Natural killer cell treated with Interleukin-12 subunit alpha and Interleukin-12 subunit beta and Interleukin-15 and Interleukin-18, amount 100 ng/mL, for 72 hours (primary cell): ENCODE data around the gene CHCHD6. TPM values are rescaled to one million over a fixed set of nuclear protein-coding genes. Genes with fewer than 3 reads are reported as not detected.
A peak's percentile ranks its signal among the peaks of the same experiment; 100 is the strongest.

Experiments used
- ATAC-seq, 2 donors: fragments of 150-1000 bp; cut with Tn5 transposase in 1 of 2; sonication (Bioruptor Pico), chemical (Tn5 transposase) in 1 of 2; 2 replicates each; pipeline ENCODE4 v1.10.0; 2021
- DNase-seq: peaks from one replicate; pipeline ENCODE4 v3.0.0; 2022; ENCODE audit warnings: low spot score
- H3K27ac Mint-ChIP-seq, 2 donors: 1 replicate in 1 of 2; 2 replicates in 1 of 2; pipeline ENCODE4 v1.8.0; 2022; ENCODE audit warnings: mixed read lengths in 2 of 2, mild to moderate bottlenecking in 1 of 2, moderate library complexity in 1 of 2
- H3K27me3 Mint-ChIP-seq, 2 donors: 1 replicate in 1 of 2; 2 replicates in 1 of 2; pipeline ENCODE4 v1.8.0; 2022; ENCODE audit warnings: mixed read lengths in 2 of 2
- H3K36me3 Mint-ChIP-seq: one replicate; pipeline ENCODE4 v1.8.0; 2022; ENCODE audit warnings: mixed read lengths
- H3K4me1 Mint-ChIP-seq, 2 donors: 1 replicate in 1 of 2; 2 replicates in 1 of 2; pipeline ENCODE4 v1.8.0; 2022; ENCODE audit warnings: low read depth in 2 of 2, mixed read lengths in 2 of 2, mild to moderate bottlenecking in 1 of 2
- H3K4me3 Mint-ChIP-seq: one replicate; pipeline ENCODE4 v1.8.0; 2022; ENCODE audit warnings: mixed read lengths
- H3K9me3 Mint-ChIP-seq: 2 replicates; pipeline ENCODE4 v1.8.0; 2022; ENCODE audit warnings: mixed read lengths
- total RNA-seq, 2 donors: library from RNA; stranded (reverse); gene quantifications; one replicate each; pipeline ENCODE4 v1.2.3, GENCODE V29; 2022

Gene CHCHD6
- total RNA-seq, 2 donors from 2014 or later: 8.0 to 13.3 TPM

DNA sequence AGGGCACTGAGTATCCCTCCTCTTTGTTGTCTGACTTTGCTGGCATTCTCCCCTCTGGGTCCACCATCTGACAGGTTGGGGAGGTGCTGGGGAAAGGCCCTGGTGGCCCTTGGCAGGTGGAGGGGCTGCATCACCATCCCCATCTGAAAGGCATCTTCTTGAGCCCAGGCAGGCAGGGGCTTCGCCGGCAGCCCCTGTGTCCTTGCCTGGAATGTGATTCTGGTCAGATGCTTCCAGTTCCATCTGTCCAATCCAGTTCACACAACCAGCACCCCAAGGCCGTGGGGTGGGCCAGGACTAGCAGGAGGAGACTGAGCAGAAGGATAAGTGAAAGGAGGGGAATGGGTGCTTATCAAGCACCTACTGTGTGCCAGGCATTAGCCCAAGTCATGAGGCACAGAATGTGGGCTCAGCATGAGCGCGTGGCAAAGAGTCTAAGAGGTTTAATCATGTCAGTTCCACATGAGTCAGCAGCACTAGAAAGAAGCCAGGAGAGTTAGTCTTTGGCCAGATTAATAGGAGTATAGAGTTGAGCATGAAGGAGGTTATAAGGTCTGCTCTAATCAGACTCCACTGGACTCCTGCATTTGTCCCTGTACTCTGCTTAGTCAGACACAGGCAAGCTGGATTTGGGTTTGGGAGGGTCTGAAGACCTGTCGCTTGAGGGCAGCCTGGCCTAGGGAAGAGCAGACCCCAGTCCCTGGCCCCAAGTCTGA, 38.7 kb upstream of the CHCHD6 start:
- Mint-ChIP-seq H3K4me1 (peaks cover 13% of the 10 kb centered on the region in 2 donors), H3K27ac (no peak overlapping the region), H3K27me3 (peaks cover 0 to 3% of the 10 kb centered on the region in 2 donors), H3K9me3 (no peaks in the 10 kb centered on the region), H3K36me3 (no peaks in the 10 kb centered on the region), H3K4me3 (no peak overlapping the region)
- no peak for ATAC-seq
- no peak for DNase-seq

DNA sequence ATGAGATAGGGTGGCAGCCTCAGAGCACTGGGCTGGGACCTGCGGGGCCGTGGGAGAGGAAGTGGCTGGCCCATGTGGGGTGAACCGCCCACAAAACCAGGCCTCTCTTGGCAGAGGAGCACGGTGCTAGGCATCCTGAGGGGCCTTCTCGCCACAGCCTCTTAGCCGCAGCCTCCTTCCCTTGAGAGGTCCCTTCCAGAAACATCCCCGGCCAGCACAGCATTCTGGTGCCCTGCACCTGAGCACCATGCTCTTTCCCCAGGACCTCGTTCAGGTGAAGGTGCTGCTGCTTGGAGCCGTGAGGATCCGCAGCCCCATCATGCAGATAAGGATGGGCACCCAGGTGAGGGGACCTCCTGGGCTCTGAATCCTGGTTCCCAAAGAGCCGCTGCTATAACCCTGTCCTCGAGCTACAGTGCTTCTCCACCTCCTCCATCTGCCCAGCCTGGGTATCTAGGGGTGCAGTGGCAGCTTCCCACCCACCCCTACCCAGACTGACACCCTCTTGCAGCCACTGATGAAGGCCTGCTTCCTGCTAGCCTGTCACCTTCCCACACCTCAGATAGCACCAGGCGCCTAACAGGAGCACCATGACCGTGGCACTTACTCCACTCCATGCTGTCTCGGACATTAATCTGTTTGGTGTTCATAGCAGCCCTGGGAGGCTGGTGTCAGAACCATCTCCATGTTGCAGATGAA, 37.9 kb upstream of the CHCHD6 start:
- H3K4me3 Mint-ChIP-seq: no peak overlapping the region
- H3K9me3 Mint-ChIP-seq: peaks cover 1% of the 10 kb centered on the region
- ATAC-seq: peak in 1 of 2 donors; percentile 25
- peaks cover 4% of the 10 kb centered on the region for H3K36me3 Mint-ChIP-seq
- H3K27ac Mint-ChIP-seq: no peak overlapping the region
- no peak for DNase-seq
- H3K27me3 Mint-ChIP-seq: peaks cover 0 to 3% of the 10 kb centered on the region in 2 donors
- H3K4me1 Mint-ChIP-seq: peaks cover 14 to 15% of the 10 kb centered on the region in 2 donors

DNA sequence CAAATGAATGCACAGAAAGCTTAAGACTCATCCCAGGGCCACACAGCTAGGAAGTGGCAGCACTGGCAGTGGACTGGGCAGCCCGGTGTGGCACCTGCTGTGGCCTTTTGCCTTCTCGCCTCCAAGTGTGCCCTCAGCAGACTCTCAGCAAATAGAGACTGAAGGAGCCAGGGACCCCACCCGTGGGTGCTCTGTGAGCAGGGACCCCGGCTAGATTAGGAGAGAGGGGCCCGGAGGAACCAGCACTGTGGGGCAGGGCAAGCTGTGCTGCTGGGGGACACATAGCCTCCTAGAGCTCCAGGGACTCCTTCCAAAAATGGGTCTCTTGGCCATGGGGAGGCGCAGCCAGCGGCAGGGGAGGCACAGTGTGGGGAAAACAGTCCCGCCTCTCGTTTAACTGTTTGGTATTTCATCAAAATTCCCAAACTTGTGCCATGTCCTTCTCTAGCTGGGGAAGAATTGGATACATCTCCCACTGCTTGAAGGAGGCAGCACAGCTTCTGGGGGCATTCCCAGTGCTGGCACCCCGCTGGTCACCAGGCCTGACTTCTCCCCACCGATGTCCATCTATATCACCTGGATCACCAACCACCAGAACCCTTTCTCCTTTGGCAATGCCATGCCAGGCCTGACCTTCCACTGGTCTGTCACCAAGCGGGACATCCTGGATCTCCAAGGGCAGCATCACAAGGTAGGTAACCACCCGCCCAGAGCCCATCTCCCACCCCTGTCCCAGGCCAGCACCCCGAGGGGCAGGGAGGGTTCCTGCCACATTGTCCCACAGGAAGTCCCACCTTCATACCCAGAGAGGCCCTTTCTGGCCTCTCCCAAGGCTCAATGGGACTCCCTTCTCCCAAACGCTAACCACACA, 37.1 kb upstream of the CHCHD6 start:
- Mint-ChIP-seq H3K4me3 (no peak overlapping the region), H3K27me3 (no peaks in the 10 kb centered on the region), H3K9me3 (peaks cover 6% of the 10 kb centered on the region), H3K4me1 (peaks cover 18 to 20% of the 10 kb centered on the region in 2 donors), H3K36me3 (peaks cover 8% of the 10 kb centered on the region), H3K27ac (no peak overlapping the region)
- DNase-seq (no peak), ATAC-seq (no peak)

DNA sequence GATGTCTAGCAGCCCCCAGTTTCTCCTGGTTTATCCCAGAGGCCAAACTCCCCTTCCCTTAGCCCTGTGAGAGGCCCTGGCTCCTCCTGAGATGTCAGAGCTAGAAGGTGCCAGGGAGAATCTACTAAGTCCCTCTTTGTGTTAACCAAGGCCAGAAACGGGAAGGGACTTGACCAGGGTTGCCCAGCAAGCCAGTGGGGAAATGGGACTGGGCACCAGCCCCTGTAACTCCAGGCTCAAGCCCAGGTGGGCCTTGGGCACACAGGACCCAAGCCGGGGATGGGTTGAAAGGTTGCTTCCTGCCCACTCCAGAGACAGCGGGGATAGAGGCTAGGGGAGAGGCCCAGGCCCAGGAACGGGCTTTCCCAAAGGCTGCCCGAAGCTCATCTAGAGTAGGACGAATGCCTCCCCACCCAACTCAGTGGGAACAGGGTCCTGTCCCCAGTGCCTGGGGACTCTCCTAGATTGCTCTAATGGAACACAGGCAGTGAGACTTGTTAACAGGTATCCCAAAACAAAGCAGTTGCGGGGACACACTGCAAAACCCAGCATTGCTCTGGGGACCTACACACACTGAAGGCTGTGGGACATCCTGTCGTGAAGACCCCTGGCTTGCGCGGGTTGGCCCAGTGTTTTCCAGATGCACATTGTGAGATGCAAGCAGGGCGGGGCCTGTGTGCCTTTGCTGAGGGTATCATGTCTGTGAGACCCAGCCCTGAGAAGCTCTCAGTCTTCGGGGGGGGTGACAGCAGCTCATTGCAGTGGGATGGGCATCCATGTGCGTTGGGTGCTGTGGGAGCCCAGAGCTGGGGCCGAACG, 36.2 kb upstream of the CHCHD6 start:
- H3K27ac Mint-ChIP-seq: no peak overlapping the region

DNA sequence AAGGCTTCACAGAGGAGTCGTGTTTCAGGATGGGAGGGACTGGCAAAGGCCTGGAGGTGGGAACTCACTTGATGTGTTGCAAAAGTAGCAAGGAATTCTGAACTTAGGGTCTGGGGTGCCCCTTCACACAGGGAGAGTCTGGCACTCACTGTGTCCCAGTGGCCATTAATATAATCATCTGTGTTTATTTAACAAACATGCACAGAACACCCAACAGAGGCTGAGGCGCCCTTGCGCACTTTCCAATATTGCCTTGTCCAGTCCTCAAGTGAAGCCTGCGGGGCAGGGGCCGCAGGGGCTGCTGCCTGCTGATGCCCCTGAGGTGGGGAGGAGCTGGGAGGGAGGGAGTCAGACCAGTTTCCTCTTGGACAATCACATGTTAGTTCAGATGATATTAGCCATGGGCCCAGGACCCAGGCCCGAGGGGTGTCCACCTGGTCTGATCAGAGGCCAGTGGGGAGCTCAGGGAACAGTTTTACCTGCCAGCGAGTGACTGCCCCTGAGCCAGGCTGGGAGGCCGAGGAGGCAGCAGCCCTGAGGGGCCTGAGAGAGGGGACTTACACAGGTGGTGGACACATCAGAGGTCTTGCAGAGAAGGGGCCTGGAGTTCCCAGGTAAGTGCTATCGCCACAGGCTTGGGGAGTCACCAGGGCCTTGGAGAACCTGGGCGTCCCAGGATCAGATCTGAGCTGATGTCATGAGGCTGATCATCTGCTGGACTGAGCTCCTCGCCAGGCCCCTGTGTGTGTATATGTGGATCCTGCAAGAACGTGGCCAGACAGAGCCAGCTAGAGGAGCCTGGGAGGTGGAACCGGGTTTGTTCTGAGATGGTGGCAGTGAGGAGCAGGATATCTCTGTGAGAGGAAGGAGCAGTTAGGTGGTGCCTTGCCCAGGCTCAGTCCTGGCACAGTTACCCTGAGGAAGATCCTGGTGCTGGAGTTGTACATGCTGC, 35.3 kb upstream of the CHCHD6 start:
- H3K4me3 Mint-ChIP-seq: no peak overlapping the region
- H3K27ac Mint-ChIP-seq: no peak overlapping the region
- no peaks in the 10 kb centered on the region for H3K27me3 Mint-ChIP-seq
- peaks cover 8% of the 10 kb centered on the region for H3K36me3 Mint-ChIP-seq
- DNase-seq (no peak), ATAC-seq (no peak)
- peaks cover 6% of the 10 kb centered on the region for H3K9me3 Mint-ChIP-seq
- H3K4me1 Mint-ChIP-seq: peaks cover 18 to 20% of the 10 kb centered on the region in 2 donors

More for the DNA sequence above, 36.2 kb upstream of the CHCHD6 start:
- ATAC-seq (no peak), DNase-seq (no peak)
- Mint-ChIP-seq H3K4me3 (no peak overlapping the region), H3K4me1 (peaks cover 18 to 20% of the 10 kb centered on the region in 2 donors), H3K9me3 (peaks cover 6% of the 10 kb centered on the region), H3K27me3 (no peaks in the 10 kb centered on the region), H3K36me3 (peaks cover 8% of the 10 kb centered on the region)

DNA sequence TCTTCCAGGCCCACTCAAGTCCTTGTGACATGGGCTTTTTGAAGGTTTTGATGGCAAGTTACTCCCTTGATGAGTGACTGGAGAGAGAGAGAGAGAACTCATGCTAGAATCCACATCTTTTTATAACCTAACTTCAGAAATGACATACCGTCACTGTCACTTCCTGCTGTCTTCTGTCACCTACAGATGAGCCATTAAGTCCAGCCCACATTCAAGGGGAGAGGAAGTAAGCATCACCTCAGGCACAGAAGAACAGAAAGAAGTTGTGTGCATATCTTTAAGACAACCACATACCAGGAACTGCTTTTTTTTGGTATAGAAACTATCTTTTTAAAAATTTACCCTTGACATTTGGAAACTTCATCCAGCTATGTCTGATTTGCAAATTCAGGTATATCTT, 32.5 kb upstream of the CHCHD6 start:
- H3K27me3 Mint-ChIP-seq: peaks cover 9 to 12% of the 10 kb centered on the region in 2 donors
- H3K27ac Mint-ChIP-seq: peak overlapping the region in 1 of 2 donors; percentile 40
- DNase-seq (no peak), ATAC-seq (peak in 1 of 2 donors; percentile 79)
- H3K36me3 Mint-ChIP-seq: peaks cover 8% of the 10 kb centered on the region
- peaks cover 6% of the 10 kb centered on the region for H3K9me3 Mint-ChIP-seq
- H3K4me3 Mint-ChIP-seq: peak overlapping the region; percentile 8
- peaks cover 6 to 7% of the 10 kb centered on the region in 2 donors for H3K4me1 Mint-ChIP-seq

DNA sequence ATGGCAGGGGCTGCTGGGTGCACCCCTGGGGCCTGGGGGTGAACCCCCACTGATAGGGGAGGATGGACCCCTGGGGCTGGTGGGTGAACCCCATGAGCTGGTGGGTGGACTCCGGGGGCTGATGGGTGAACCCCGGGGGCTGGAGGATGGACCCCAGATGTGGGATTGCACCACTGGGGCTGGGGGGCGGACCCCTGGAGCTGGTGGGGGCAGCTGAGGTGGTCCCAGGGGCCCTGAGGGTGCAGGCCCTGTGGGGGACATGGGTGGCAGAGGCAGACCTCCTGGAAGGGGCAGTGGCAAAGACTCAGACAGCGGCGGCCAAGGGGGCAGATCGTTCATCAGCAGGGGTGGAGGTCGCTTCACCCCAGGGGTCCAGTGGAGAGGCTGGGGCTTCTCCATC, 31.7 kb upstream of the CHCHD6 start:
- no peak overlapping the region for H3K4me3 Mint-ChIP-seq
- H3K27me3 Mint-ChIP-seq: peaks cover 17 to 20% of the 10 kb centered on the region in 2 donors
- no peak overlapping the region for H3K27ac Mint-ChIP-seq
- peaks cover 5 to 7% of the 10 kb centered on the region in 2 donors for H3K4me1 Mint-ChIP-seq
- no peak for ATAC-seq
- no peak for DNase-seq
- peaks cover 6% of the 10 kb centered on the region for H3K9me3 Mint-ChIP-seq
- H3K36me3 Mint-ChIP-seq: peaks cover 8% of the 10 kb centered on the region

DNA sequence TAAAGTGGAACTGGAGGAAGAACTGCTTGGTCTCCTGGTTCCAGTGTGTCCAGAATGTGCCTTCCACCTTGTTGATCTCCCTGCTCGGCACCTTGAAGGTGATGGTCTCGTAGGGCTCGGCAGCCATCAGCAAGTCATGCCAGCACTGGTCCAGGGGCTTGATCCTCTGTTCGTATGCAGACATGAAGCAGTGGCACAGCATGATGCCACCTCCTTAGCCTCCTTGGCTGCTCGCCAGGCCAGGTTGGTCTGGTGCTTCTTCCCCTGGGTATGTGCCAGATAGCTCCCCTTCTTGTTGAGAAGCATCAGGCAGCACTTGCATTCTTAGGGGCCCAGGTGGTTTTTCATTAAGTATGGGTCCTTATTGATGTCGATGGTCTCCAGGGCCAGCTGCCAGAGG, 31.3 kb upstream of the CHCHD6 start:
- Mint-ChIP-seq H3K27me3 (peaks cover 20% of the 10 kb centered on the region in 2 donors), H3K36me3 (peaks cover 8% of the 10 kb centered on the region), H3K4me3 (no peak overlapping the region), H3K9me3 (peaks cover 6% of the 10 kb centered on the region), H3K4me1 (peaks cover 5 to 7% of the 10 kb centered on the region in 2 donors), H3K27ac (no peak overlapping the region)
- no peak for ATAC-seq
- DNase-seq: no peak

DNA sequence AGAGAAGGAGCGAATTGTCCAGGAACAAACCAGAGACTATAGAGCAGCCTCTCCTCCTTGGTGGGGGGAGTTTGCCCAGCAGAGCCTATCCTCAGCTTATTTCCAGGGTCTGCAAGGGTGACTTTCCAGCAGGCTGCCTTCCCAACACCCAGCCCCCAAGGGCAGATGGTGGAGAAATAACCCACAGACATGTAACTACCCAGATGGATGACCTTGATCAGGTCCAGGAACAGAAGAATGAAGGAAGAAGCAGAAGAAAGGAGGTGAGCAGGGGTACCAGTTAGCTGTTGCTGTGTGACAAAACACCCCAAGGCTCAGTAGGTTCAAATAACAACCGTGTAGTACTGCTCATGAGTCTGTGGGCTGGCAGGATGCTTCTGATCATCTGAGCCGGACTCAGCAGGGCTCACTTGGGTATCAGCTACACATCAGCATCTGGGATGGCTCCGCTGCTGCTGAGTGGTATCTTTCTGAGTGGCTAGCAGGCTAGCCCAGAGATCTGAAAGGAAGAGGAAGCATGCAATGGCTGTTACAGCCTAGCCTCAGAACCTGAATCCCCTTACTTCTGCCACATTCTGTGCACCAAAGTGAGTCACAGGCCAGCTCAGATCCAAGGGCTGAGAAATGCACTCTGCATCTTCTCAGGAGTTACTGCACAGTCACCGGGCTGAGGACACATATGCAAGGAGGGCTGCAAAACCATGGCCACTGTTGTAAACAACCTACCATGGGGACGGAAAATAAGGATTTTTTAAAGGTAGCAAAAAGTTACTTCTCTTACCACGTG, 26.9 kb upstream of the CHCHD6 start:
- ATAC-seq: peak; percentile 24 to 33
- Mint-ChIP-seq H3K27me3 (peaks cover 20 to 29% of the 10 kb centered on the region in 2 donors), H3K27ac (no peak overlapping the region), H3K4me3 (no peak overlapping the region), H3K36me3 (no peaks in the 10 kb centered on the region), H3K4me1 (peaks cover 0 to 6% of the 10 kb centered on the region in 2 donors), H3K9me3 (no peaks in the 10 kb centered on the region)
- DNase-seq: no peak

DNA sequence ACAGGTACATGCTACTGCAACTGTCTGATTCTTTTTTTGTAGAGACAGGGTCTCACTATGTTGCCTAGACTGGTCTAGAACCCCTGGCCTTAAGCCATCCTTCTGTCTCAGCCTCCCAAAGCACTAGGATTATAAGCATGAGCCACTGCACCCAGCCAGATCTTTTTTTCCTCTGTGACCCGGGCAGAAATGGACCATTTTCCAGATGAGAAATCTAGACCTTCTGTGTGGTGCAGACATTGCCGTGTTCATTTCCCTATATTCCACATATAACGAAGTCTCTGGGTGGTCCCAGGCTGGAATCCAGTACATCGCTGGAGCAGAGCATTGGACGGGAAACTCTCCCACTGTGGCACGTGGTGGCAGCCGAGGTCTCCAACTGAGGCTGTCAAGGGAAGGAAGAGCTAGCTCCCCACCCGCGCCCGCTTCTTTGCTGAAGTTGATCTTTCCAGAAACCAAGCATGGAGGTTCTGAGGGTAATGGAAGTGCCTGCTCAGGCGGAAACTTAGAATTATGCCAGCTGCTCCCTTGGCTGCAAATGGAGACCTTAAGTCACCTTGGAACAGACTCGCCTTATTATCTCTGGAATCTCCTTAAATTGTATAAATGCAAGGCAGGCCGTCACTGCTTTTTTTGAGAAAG, 26.1 kb upstream of the CHCHD6 start:
- no peak overlapping the region for H3K27ac Mint-ChIP-seq
- ATAC-seq (no peak), DNase-seq (no peak)
- H3K9me3 Mint-ChIP-seq: no peaks in the 10 kb centered on the region
- peaks cover 20 to 29% of the 10 kb centered on the region in 2 donors for H3K27me3 Mint-ChIP-seq
- peaks cover 0 to 6% of the 10 kb centered on the region in 2 donors for H3K4me1 Mint-ChIP-seq
- no peak overlapping the region for H3K4me3 Mint-ChIP-seq
- H3K36me3 Mint-ChIP-seq: no peaks in the 10 kb centered on the region

DNA sequence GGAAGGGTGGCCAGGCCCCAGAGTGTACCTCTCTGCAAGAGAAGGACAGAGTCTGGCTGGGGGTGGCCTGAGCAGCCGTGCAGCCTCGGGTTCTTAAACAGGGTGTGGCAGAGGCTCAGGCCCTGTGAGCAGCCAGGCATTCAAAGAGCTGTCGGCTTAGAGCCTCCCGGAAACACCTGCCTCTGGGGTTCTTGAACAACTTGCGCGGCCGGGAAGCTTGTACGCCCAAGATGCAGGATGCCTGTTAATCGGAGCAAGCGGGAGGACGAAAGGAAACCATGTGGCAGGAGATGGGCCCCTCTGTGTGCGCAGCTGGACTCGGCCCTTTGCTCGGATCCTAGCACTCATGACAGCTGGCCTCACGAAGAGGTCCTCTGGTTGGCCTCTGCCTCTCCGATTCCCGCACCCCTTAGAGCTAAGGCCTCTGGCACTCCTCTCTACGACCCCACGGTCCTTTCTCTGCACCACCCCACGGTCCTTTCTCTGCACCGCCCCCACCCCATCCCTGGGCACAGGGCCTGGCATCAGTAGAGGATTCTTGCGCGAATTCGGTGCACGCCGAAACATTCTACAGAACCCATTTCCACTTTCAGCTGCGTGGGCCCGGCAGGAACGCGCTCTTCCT, 25.2 kb upstream of the CHCHD6 start:
- ATAC-seq (peak in 1 of 2 donors; percentile 24), DNase-seq (no peak)
- Mint-ChIP-seq H3K4me3 (no peak overlapping the region), H3K4me1 (peaks cover 0 to 6% of the 10 kb centered on the region in 2 donors), H3K36me3 (no peaks in the 10 kb centered on the region), H3K27me3 (peaks cover 20 to 29% of the 10 kb centered on the region in 2 donors), H3K9me3 (no peaks in the 10 kb centered on the region), H3K27ac (no peak overlapping the region)
